HG03095 (cell line): ENCODE results near the gene UST.
A peak's percentile ranks its signal among the peaks of the same experiment; 100 is the strongest.
"Not testable (repeated sequence)": the region's sequence is repeated elsewhere in the genome, so short reads cannot be mapped to it uniquely, and the experiment has no call there.

ENCODE experiments used
- ATAC-seq: cut with Tn5 transposase; IDR thresholded peaks from one replicate; pipeline ENCODE4 v1.9.1; 2021; ENCODE audit warnings: moderate library complexity; ENCODE audit not compliant: unreplicated experiment

Gene UST

DNA sequence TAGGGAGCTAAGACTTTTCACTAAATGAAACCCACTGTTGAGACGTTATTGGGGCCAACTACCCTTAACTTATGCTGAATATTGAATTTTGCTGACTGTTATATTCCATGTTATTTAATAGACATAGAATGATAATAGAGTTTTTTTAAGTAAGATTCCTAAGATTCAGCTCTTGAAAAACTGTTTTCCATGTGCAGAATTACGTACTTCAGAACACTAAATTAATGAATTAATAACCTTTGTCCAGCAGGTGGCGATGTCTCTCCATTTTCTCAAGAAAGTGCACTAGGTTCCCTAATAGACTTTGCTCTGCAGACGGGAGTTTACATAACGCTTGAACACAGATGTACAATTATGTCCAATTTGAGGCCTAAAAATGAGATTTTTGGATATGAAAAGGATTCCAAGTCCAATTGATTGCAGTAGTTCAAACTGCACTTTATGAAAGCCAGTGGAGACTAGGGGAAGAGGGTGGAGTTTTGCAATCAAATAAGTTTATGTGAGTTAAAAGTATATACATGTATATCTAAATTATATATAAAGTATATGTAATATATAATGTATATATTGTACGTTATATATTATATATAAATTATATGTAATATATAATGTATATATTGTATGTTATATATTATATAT is 282.1 kb downstream of the UST start:
- ATAC-seq, result no peak

DNA sequence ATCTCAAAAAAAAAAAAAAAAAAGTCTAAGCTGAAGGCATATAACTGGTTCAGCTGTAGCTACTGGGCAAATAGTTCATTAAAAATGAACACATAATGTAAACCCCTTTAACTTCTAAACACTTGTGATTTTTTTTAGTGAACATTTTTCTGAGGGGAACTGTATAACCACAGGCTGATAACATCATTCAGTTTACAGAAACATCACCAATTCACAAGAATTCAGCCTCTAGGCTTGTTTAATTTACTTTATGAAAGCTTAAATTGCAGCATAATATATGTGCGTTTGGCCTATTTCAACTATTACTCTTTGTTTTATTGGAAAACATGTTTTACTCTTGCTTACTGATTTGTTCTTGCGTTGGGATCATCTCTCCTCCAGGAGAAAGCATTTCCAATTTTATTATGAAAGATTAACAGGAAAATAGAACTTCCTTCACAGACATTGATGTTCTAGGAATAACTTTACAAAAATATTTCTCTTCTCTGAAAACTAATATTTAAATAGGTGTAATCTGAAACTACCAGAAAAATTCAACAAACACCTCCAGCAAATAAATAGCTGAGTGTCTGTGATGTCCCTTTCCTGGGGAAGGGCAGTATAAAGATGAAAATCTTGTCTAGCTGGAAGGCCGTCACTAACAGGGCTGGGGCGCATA is 284.5 kb downstream of the UST start:
- no peak for ATAC-seq

DNA sequence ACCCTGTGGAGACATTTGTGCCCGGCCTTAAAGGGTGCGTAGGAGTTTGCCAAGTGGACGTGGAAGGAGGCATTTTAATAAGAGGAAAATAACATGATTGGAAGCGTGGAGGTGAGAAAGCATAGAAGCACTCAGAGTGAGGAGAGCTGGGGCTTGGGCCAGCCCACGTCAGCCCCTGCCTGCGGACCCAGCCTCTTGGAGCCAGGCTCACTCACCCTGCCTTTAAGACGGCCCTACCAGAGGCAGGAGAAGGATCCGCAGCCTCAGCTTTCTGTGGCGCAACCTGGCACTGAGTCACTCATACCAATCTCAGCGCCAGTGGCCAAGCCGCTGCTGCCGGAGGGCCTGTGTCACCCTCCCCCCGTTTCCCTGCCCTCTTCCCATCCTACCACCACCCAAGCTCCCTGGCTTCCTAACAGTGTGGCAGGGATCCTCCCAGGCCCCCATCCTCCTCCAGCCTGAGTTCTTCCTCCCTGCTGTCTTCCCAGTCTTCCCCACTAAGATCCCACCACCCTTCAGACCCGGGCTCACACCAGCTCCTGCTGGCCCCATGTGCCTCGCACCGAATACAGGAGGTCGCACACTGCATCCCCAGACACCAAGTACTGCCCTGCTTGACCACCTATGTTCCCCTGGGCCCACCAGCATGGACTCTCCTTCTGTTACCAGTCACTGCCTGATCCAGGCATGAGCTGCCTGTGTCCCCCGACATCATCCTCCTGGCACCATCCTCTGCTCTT is 285.2 kb downstream of the UST start:
- ATAC-seq, result peak; percentile 12

DNA sequence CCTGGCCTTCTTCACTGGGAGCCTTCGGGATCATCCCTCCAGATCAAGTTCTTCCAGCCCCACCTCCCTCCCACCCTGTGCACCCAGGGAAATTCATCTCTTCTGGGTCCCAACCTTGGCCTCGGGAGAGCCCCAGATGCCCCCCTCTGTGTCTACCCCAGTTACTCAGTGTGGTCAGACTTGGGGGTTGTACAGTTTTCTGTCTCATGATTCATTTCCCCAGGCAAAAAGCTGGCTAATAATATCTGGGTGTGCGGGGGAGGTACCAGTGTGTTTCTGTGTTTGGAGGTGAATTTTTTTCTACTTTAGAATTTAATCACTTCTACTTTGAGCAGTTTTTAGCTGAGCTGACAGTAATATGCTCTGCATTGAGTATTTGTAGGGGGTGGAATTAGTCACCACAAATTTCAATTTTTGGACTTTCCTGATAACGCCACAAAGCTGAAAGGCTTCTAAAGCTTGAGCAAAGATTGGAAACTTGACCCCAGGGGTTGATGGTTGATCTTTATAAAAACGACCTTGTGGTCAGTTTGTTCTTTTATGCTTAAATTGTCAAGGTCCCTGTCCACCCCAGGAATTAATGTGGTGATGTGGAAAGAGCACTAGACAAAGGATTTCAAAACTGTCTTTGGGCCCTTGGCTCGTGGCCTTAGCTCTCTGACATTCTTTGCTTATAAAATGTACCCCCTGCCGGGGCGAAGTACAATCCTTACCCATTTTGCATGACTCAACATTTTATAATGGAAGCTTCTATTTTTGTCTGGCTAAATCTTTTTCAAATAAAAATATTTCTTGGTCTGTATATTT is 286.0 kb downstream of the UST start:
- ATAC-seq, result peak; percentile 83

DNA sequence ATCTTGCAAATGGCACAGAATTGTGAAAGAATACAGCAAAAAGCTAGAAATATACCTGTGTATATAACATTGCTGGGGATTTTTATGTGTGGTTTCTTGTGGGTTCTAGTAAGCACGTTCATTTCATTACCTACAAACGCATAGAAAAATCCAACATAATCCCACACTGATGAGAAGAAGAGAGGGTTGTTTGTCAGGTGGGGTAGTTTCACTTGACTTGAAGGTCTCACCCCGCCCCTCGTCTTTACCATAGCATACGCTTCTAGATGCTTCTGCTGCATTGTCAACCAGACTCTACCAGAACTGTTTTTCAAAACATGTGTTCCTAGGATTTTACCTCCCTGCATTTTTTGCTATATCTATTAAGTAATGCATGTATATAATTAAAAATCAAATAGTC is 286.6 kb downstream of the UST start:
- ATAC-seq, result peak; percentile 27

DNA sequence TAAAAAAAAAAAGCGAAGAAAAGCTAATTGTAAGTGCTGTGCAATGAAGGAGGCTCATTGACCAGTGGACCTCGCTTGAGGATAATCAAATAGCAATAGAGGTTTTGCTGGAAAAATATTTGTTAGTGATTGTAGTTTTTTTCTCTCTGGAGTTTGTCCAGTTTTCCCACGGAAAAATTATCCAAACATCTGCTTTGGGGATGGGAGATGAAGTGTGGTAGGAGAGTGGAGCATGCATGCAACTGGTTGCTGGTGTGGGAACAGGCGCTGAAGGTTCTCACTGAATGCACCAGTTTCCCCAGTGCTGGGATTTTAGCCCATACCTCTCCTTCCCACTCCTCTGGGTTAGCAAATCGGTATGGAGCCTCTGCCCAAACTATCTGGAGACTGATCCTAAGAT is 288.9 kb downstream of the UST start:
- ATAC-seq, result no peak

DNA sequence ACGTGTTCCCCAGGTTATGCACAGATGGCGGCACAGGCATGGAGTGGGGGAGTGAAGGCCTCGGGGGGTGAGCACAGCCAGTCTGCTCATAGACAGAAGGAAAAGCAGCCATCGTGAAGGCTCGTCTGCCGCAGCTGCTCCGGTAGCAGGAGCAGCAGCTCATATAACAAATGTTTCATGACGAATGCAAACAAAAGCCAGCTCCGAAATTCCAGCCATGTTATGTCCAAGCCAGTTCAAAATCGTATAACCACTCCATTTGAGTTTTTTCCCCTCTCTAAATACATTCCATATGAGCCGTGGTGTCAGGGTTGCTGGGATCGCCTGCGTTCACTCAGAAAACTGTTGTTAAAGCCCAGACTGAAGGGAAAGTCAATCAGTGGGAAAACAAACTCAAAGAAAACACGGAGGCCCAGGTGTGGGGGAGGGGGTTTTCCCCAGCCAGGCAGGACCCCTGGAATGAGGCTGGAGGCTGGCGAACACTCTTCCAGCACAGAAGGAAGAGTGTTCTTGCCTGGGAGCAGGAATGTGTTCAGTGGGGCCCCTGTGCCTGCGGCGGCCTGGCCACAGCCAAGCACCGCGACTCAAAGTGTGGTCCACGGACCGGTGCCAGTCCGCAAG is 290.3 kb downstream of the UST start:
- no peak for ATAC-seq

DNA sequence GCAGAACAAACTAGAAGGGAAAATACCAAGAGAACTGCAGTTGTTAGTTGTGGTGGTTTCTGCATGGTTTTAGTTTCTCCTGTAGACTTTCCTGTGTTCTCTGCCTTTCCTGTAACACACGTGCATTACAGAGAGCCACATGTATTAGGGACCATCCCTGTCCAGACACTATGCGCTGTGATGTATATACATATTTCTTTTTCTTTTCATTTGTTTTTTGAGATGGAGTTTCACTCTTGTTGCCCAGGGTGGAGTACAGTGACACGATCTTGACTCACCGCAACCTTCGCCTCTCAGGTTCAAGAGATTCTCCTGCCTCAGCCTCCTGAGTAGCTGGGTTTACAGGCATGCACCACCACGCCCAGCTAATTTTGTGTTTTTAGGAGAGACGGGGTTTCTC is 292.2 kb downstream of the UST start:
- not testable (repeated sequence) for ATAC-seq

DNA sequence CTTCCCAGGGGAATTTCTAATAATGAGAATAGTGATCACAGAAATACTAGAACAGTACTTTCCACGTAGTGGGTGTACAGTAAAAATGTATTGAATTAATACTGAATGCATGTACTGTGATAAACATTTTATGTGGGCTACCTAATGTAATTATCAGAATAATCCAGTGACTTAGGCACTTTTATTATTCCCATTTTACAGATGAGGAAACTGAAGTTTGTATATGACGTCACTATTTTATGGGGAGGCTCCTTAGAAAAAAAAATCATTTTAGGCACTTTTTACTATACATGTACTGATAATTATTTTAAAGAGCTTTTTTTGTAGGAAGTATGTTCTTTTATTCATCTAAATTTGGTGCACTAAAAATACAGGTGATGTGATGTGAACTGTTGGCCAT is 295.1 kb downstream of the UST start:
- no peak for ATAC-seq

DNA sequence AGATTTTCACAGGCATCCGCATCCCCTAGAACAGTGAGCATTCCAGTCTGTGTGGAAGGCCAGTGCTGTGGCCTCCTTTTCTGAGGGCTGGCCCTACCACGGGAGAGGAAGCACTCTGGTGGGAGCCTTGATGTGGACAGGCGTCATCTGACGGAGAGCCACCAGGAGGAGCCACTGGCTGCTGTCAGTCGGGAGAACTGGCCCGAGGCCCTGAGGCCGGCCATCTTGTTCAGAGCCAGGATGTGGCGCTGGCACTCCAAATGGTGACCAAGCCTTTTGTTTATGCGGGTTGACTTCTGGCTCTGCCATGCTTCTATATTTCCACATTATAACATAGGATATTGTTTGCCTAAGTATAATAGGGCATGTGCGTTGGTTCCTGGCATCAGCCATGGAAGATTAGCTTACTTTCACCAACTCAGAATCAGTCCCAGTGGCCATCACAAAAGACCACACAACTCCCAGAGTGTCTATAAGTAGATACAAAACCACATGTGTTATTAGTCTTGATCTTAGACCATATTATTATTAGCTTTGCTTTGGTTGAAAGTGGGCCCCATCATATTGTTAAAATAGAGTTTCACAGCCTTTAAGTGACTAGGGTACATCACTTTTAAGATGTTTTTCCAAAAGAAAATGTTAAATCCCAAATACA is 296.8 kb downstream of the UST start:
- no peak for ATAC-seq

DNA sequence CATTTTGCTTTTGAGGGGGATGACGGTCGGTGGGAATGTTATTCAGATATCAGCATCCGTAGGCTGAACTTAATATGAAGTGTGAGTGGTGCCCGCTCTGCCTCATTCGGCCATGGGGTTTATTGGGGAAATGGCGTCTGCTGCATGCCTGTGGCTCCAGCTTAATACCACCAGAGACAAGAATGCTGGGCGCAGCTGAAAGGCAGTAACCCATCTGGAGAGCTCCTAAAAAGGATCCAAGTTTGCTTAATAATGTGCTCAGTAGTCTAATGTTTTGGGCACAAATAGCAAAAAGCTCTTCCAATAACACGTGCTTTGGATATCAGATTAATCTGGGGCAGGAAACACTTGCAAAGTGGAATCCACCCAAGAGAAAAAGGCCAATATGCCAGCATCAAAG is 297.7 kb downstream of the UST start:
- ATAC-seq, result no peak

DNA sequence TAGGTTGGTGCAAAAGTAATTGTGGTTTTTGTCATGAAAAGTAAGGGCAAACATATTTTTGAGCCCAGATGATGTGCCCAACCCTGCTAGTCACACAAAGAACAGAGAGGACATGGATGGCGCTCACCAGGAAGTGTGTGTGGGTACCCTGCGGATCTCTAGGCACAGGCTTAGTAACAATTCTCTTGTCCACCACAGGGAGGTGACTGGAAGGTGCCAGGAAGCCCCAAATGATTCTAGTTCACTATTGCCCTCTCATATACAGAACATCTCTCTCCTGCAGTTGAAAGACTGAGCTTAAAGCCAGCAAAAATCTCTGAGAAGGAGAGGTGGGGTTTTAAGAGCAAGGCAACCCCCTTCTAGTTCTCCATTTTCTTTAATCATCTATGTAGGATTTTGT is 298.6 kb downstream of the UST start:
- ATAC-seq, result no peak

DNA sequence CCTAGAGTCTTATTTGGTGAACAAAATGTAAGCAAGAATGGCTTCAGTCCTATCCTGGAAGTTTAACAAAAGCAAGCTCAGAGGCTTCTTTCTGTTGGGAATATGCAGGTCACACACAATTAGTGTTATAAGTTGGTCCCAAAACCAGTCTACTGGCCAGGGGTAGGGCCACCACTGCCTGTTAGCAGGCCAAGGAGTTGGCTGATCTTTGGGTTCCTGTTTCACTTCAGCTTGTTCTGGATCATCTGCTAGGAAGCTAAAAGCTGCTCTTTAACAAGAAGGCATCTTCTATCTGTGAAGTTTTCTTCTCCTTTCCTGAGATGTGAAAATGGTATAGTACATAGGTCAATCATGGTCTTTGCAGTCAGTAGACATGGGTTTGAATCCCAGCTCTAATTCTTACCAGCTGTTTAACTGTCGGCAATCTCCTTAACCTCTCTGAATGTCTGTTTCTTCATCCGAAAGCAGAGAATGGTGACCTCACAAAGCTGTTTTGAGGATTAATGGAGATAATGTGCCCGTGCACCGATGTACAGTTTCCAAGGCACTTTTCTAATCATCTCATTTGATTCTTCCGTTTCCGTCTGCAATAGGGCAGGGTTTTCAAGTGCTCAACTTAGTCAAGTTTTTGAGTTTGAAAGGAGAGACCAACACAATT is 299.5 kb downstream of the UST start:
- no peak for ATAC-seq

DNA sequence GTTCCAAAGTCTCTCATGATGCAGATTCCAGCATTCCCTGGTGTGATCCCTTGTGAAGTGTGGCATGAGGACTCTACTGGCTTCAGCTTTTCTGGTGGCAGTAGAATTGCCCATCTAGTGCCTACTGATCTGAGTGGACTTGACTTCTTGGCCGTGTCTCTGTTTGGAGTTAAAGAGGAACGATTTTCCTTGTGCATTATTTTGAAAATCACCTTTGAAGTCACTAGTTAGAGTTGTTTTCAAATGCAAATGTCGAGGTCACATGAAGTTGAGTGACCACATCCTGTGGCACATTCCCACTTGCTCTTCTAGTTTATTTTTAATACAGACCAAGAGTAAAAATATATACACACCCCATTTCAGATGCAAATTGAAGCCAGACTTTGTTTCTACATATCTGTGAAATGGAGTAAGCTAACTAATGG is 300.0 kb downstream of the UST start:
- peak; percentile 80 for ATAC-seq

DNA sequence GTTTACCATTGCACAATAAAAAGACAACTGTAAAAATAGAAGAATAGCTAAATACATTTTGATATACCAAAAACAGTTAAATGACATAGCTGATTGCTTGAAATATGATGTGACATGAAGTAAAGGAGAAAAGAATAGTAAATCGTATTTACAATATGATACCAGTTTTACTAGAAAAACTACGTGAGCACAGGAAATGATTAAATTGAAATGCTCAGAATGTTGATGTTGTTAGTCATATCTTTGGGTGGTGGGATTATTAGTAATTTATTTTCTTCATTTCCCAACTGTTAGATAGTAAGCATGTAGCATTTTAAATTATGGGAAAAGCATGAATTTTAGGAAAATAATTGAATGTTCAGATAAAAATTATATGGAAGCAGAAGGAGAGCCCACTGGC is 302.4 kb downstream of the UST start:
- no peak for ATAC-seq

DNA sequence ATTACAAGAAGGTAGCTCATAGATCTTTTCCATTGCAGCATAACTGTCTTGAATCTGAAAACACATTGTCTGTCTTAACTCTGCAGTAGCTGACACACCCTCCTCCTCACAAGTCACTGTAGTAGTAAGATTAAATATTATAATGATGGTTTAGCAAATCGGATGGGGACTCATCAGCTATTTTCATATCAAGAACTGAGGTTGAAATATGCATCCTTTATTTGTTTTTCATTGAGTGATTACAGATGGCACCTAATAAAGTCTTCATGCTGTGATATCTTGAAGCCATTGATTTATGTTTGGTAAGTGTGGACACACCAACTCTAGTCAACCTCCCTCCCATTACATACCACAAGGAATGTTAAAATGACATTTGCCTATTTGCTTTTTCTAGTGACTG is 303.3 kb downstream of the UST start:
- ATAC-seq, result no peak

DNA sequence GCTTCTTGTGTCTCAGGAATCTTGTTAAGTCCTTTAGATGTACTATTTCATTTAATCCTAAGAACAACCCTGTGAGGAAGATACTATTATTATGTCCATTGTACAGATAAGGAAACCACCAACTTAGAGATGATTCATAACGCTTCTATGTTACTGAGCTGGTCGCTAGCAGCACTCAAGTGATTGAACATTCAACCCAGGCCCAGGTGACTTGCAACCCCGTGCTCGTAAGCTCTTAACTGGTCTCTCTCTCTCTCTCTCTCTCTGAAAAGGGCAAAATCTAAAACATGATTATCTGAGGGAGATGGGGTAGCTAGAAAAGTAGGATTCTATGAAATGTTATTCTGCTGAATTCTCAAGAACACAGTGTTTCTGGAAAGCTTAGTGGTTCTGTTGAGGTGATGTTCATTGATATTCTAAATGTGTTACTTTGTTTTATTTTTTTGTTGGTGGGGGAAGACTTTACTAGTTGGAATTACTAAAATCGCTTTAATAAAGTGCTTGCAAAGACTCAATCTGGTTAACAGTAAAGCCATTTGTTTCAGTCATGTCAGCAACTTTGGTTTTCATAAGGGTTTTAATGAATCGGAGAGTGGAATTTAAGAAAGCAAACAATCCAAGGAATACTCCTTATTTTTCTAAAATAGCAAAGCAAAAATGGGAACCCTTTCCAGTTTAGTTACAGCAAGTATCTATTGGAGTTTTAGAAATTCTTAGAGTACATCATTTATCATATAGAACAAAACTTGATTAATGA is 305.7 kb downstream of the UST start:
- peak; percentile 49 for ATAC-seq

DNA sequence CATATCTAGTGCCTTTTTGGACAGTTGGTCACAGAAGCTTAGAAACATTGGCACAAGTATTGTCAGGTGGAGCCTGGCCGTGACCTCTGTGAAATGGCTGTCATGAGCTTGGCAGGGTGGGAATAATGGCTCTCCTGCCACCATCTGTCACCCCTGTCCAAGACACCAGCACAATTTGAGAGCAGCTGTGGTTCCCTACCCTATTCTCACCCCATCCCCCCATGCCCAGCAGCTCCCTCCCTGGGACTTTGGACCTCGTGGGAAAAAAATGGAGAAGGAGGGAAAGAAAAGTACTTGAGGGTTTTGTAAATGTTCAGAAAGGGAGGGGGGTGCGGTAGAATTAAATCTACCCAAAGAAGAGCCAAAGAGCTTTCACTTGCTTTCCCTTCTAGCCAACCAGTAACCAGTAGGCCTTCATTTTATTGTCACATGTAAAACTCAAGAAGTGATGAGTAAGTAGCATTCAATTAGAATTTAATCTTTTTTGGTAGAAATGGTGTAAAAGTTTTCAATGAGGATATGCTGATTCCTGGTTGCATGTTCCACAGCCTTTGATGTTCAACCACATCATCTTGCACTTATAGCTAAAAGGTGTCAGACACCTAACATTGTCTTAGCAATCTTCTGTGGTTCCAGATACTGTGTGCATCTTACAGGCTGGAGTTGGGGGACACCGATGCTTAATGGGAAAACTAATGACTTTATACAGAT is 307.2 kb downstream of the UST start:
- no peak for ATAC-seq
